ENCODE results near the gene ACOT9.
A peak's percentile ranks its signal among the peaks of the same experiment; 100 is the strongest.
"Not testable (repeated sequence)": the region's sequence is repeated elsewhere in the genome, so short reads cannot be mapped to it uniquely, and the experiment has no call there.

Gene ACOT9

GRCh38 chrX:23694606-23695005 lies 48.5 kb downstream of the ACOT9 start:
- DNase-seq (ENCODE audit: low read depth), result peak; percentile 58

- no peak for DNase-seq (ENCODE audit: low read depth)
Observed at GRCh38 chrX:23692166-23692565, 50.9 kb downstream of the ACOT9 start.

- DNase-seq (ENCODE audit: low read depth), result not testable (repeated sequence)
Observed at GRCh38 chrX:23676486-23676885, 66.6 kb downstream of the ACOT9 start.

GRCh38 chrX:23673108-23673507 lies 70.0 kb downstream of the ACOT9 start:
- DNase-seq (ENCODE audit: low read depth), result no peak

GRCh38 chrX:23670528-23670927 lies 72.5 kb downstream of the ACOT9 start:
- no peak for DNase-seq (ENCODE audit: low read depth)

- DNase-seq (ENCODE audit: low read depth), result no peak
Observed at GRCh38 chrX:23668335-23668734, 74.7 kb downstream of the ACOT9 start.

GRCh38 chrX:23667239-23668177 lies 75.6 kb downstream of the ACOT9 start, which contains the start of gene PRDX4:
TSS of gene PRDX4 (plus strand) at chrX:23667493. CDS start at chrX:23667571, 78 bp downstream.
- DNase-seq (ENCODE audit: low read depth), result peak; percentile 87

GRCh38 chrX:23666282-23666681 lies 76.8 kb downstream of the ACOT9 start:
- no peak for DNase-seq (ENCODE audit: low read depth)

GRCh38 chrX:23664496-23664895 lies 78.6 kb downstream of the ACOT9 start:
- no peak for DNase-seq (ENCODE audit: low read depth)

- peak; percentile 89 for DNase-seq (ENCODE audit: low read depth)
Observed at GRCh38 chrX:23662853-23663252, 80.2 kb downstream of the ACOT9 start.

GRCh38 chrX:23662187-23662586 lies 80.9 kb downstream of the ACOT9 start:
- no peak for DNase-seq (ENCODE audit: low read depth)

- no peak for DNase-seq (ENCODE audit: low read depth)
Observed at GRCh38 chrX:23661671-23662070, 81.4 kb downstream of the ACOT9 start.

GRCh38 chrX:23660766-23661132 lies 82.3 kb downstream of the ACOT9 start:
- no peak for DNase-seq (ENCODE audit: low read depth)

GRCh38 chrX:23660083-23660765 lies 82.9 kb downstream of the ACOT9 start:
- DNase-seq (ENCODE audit: low read depth), result not testable (repeated sequence)

- no peak for DNase-seq (ENCODE audit: low read depth)
Observed at GRCh38 chrX:23659339-23659738, 83.7 kb downstream of the ACOT9 start.

- peak; percentile 27 for DNase-seq (ENCODE audit: low read depth)
Observed at GRCh38 chrX:23656684-23657083, 86.4 kb downstream of the ACOT9 start.

- DNase-seq (ENCODE audit: low read depth), result no peak
Observed at GRCh38 chrX:23656091-23656490, 87.0 kb downstream of the ACOT9 start.

All from iris pigment epithelial cell (primary cell).